Measurements from ENCODE around the gene GPC1.
"Not testable (repeated sequence)": the region's sequence is repeated elsewhere in the genome, so short reads cannot be mapped to it uniquely, and the experiment has no call there.

GPC1 gene

GRCh38 chr2:240469239-240469636, 33.8 kb downstream of the GPC1 start:
- peak; percentile 20 for DNase-seq

GRCh38 chr2:240469740-240470139, 34.3 kb downstream of the GPC1 start:
- no peak for DNase-seq

- DNase-seq, result no peak
Observed at GRCh38 chr2:240472078-240472790, 36.8 kb downstream of the GPC1 start.

- no peak for DNase-seq
Observed at GRCh38 chr2:240473211-240473610, 37.7 kb downstream of the GPC1 start.

GRCh38 chr2:240477916-240478315, 42.5 kb downstream of the GPC1 start:
- DNase-seq, result no peak

- no peak for DNase-seq
Observed at GRCh38 chr2:240478346-240479110, 43.1 kb downstream of the GPC1 start.

- no peak for DNase-seq
Observed at GRCh38 chr2:240479111-240479501, 43.6 kb downstream of the GPC1 start.

GRCh38 chr2:240480834-240481623, 45.6 kb downstream of the GPC1 start:
- no peak for DNase-seq

GRCh38 chr2:240481720-240482119, 46.3 kb downstream of the GPC1 start:
- DNase-seq, result no peak

GRCh38 chr2:240482141-240482540, 46.7 kb downstream of the GPC1 start:
- DNase-seq, result no peak

GRCh38 chr2:240491483-240491882, 56.0 kb downstream of the GPC1 start:
- no peak for DNase-seq

- no peak for DNase-seq
Observed at GRCh38 chr2:240494194-240494793, 58.8 kb downstream of the GPC1 start.

GRCh38 chr2:240494942-240495341, 59.5 kb downstream of the GPC1 start:
- not testable (repeated sequence) for DNase-seq

GRCh38 chr2:240497082-240497481, 61.6 kb downstream of the GPC1 start:
- peak; percentile 37 for DNase-seq

- DNase-seq, result no peak
Observed at GRCh38 chr2:240498171-240498957, 62.9 kb downstream of the GPC1 start.

GRCh38 chr2:240498958-240499260, 63.4 kb downstream of the GPC1 start:
- no peak for DNase-seq

- no peak for DNase-seq
Observed at GRCh38 chr2:240499309-240500301, 64.1 kb downstream of the GPC1 start.

GRCh38 chr2:240500561-240501423, 65.3 kb downstream of the GPC1 start:
- peak; percentile 2 for DNase-seq

GRCh38 chr2:240501531-240501991, 66.1 kb downstream of the GPC1 start:
- peak; percentile 4 for DNase-seq

- peak; percentile 3 for DNase-seq
Observed at GRCh38 chr2:240502059-240502429, 66.6 kb downstream of the GPC1 start.
